GM10248 (cell line): ENCODE results near the gene VAC14.

ENCODE experiments used
- CTCF ChIA-PET: fragments of 300-600 bp; sonication (Branson Sonifier 250); formaldehyde crosslinking; extraction: SDS; loops from one replicate; lab custom pipeline; 2021; ENCODE audit warnings: antibody characterized with exemption; lab: Yijun Ruan, JAX
- POLR2A ChIA-PET: fragments of 350-650 bp; sonication (Branson Sonifier 250); formaldehyde crosslinking; extraction: SDS; loops from one replicate; lab custom pipeline; 2020; ENCODE audit warnings: antibody characterized with exemption; lab: Yijun Ruan, JAX
- DNase-seq: peaks from one replicate; pipeline ENCODE4 v3.0.0; 2012; ENCODE audit errors: extremely low spot score
- CTCF ChIP-seq: IDR thresholded peaks from 2 replicates; pipeline ENCODE4 v1.5.1; 2012; ENCODE audit warnings: mild to moderate bottlenecking, low read depth; ENCODE audit errors: extremely low read depth, missing control alignments, control extremely low read depth

VAC14 gene

GRCh38 chr16:70694088-70694867 is 106.7 kb downstream of the VAC14 start:
- ChIA-PET POLR2A (no interaction called here), CTCF (interaction anchor here (1.6 kb wide), 1 partner anchor 13 kb away, joined by 3 read pairs; no protein-coding TSS in a partner anchor)
- DNase-seq = no peak
- no peak for TF ChIP-seq CTCF

- POLR2A ChIA-PET = no interaction called here
- CTCF ChIA-PET = no interaction called here
- DNase-seq = no peak
- TF ChIP-seq CTCF = no peak
Observed at GRCh38 chr16:70692873-70693671, 107.9 kb downstream of the VAC14 start.

- DNase-seq = no peak
- ChIA-PET CTCF (no interaction called here), POLR2A (no interaction called here)
- TF ChIP-seq CTCF = no peak
Observed at GRCh38 chr16:70692130-70692872, 108.7 kb downstream of the VAC14 start.

- TF ChIP-seq CTCF = no peak
- CTCF ChIA-PET = no interaction called here
- POLR2A ChIA-PET = no interaction called here
- DNase-seq = no peak
Observed at GRCh38 chr16:70691223-70692129, 109.5 kb downstream of the VAC14 start.

- ChIA-PET CTCF (interaction anchor here (1.7 kb wide), 1 partner anchor 79 kb away, joined by 8 read pairs; no protein-coding TSS in a partner anchor), POLR2A (no interaction called here)
- DNase-seq = no peak
- TF ChIP-seq CTCF = no peak
Observed at GRCh38 chr16:70689970-70690891, 110.7 kb downstream of the VAC14 start.
